H9 (cell line): Measurements from ENCODE around the gene NFKB1. TPM values are rescaled to one million over a fixed set of nuclear protein-coding genes. Genes with fewer than 3 reads are reported as not detected.

ENCODE experiments used
- DNase-seq: peaks from one replicate; pipeline ENCODE4 v3.0.0-alpha.2; 2017
- H2AFZ ChIP-seq: one replicate; pipeline ENCODE4 v1.6.1; 2013; ENCODE audit warnings: mild to moderate bottlenecking, low read length, control low read depth, moderate library complexity
- H2AK5ac ChIP-seq: 2 replicates; pipeline ENCODE4 v1.6.1; 2013; ENCODE audit warnings: low read length, control low read depth, mixed read lengths; ENCODE audit not compliant: insufficient read length
- H2BK120ac ChIP-seq: one replicate; pipeline ENCODE4 v1.6.1; 2013; ENCODE audit warnings: low read depth, mild to moderate bottlenecking, low read length, control low read depth, inconsistent platforms; ENCODE audit not compliant: poor library complexity, severe bottlenecking
- H2BK12ac ChIP-seq: 2 replicates; pipeline ENCODE4 v1.6.1; 2013; ENCODE audit warnings: low read length, control low read depth, mixed read lengths, low read depth; ENCODE audit not compliant: insufficient read length
- H2BK15ac ChIP-seq: 2 replicates; pipeline ENCODE4 v1.6.1; 2013; ENCODE audit warnings: low read depth, low read length, control low read depth
- H2BK20ac ChIP-seq: one replicate; pipeline ENCODE4 v1.6.1; 2013; ENCODE audit warnings: low read depth, mild to moderate bottlenecking, low read length, control low read depth, inconsistent platforms; ENCODE audit not compliant: poor library complexity, severe bottlenecking
- H2BK5ac ChIP-seq: 2 replicates; pipeline ENCODE4 v1.6.1; 2013; ENCODE audit warnings: low read length, control low read depth, mixed read lengths; ENCODE audit not compliant: insufficient read length
- H3K14ac ChIP-seq: 2 replicates; pipeline ENCODE4 v1.6.1; 2013; ENCODE audit warnings: low read length, control low read depth; ENCODE audit not compliant: insufficient read depth
- H3K18ac ChIP-seq: 2 replicates; pipeline ENCODE4 v1.6.1; 2013; ENCODE audit warnings: low read depth, mild to moderate bottlenecking, mixed read lengths, low read length, control low read depth; ENCODE audit not compliant: insufficient read length
- H3K23ac ChIP-seq: 2 replicates; pipeline ENCODE4 v1.6.1; 2013; ENCODE audit warnings: low read length, control low read depth, mixed read lengths, low read depth; ENCODE audit not compliant: insufficient read length
- H3K23me2 ChIP-seq: 2 replicates; pipeline ENCODE4 v1.6.1; 2013; ENCODE audit warnings: low read depth, mild to moderate bottlenecking, mixed read lengths, low read length, control low read depth; ENCODE audit not compliant: insufficient read length, poor library complexity, severe bottlenecking
- H3K27ac ChIP-seq: 2 replicates; pipeline ENCODE4 v1.5.1; 2013; ENCODE audit warnings: low read length, control low read depth, mixed read lengths, low read depth; ENCODE audit not compliant: insufficient read length
- H3K27me3 ChIP-seq: 2 replicates; pipeline ENCODE4 v1.6.1; 2013; ENCODE audit warnings: low read length, control low read depth, inconsistent platforms; ENCODE audit not compliant: insufficient read depth
- H3K4ac ChIP-seq: 2 replicates; pipeline ENCODE4 v1.6.1; 2013; ENCODE audit warnings: low read depth, mild to moderate bottlenecking, control low read depth, inconsistent platforms, low read length, moderate library complexity
- H3K4me1 ChIP-seq: 2 replicates; pipeline ENCODE4 v1.6.1; 2013; ENCODE audit warnings: low read length, control low read depth, inconsistent platforms; ENCODE audit not compliant: insufficient read depth
- H3K4me2 ChIP-seq: 2 replicates; pipeline ENCODE4 v1.6.1; 2013; ENCODE audit warnings: low read length, control low read depth, mixed read lengths; ENCODE audit not compliant: insufficient read length, insufficient read depth
- H3K56ac ChIP-seq: 2 replicates; pipeline ENCODE4 v1.6.1; 2013; ENCODE audit warnings: low read depth, mild to moderate bottlenecking, mixed read lengths, low read length, control low read depth; ENCODE audit not compliant: insufficient read length
- H3K79me1 ChIP-seq: 2 replicates; pipeline ENCODE4 v1.6.1; 2013; ENCODE audit warnings: low read depth, mild to moderate bottlenecking, moderate library complexity, low read length, control low read depth, inconsistent platforms; ENCODE audit not compliant: insufficient read depth, poor library complexity, severe bottlenecking
- H3K79me2 ChIP-seq: 2 replicates; pipeline ENCODE4 v1.6.1; 2013; ENCODE audit warnings: low read length, control low read depth, inconsistent platforms; ENCODE audit not compliant: insufficient read depth
- H3K9ac ChIP-seq: 2 replicates; pipeline ENCODE4 v1.6.1; 2013; ENCODE audit warnings: low read length, control low read depth, mixed read lengths; ENCODE audit not compliant: insufficient read length; ENCODE audit errors: extremely low read depth
- H3K9me3 ChIP-seq: one replicate; pipeline ENCODE4 v1.6.1; 2013; ENCODE audit warnings: low read depth, low read length, inconsistent platforms; ENCODE audit not compliant: control insufficient read depth
- H3T11ph ChIP-seq: one replicate; pipeline ENCODE4 v1.6.1; 2013; ENCODE audit warnings: mild to moderate bottlenecking, low read length, control low read depth, inconsistent platforms
- H4K20me1 ChIP-seq: one replicate; pipeline ENCODE4 v1.6.1; 2013; ENCODE audit not compliant: control insufficient read depth, insufficient read length, insufficient read depth
- H4K5ac ChIP-seq: 2 replicates; pipeline ENCODE4 v1.6.1; 2013; ENCODE audit warnings: low read depth, mild to moderate bottlenecking, mixed read lengths, low read length, control low read depth; ENCODE audit not compliant: insufficient read length
- H4K8ac ChIP-seq: replicated peaks from 2 replicates; pipeline ENCODE4 v1.6.1; 2013; ENCODE audit warnings: low read length, control low read depth, mixed read lengths, low read depth; ENCODE audit not compliant: insufficient read length
- H4K91ac ChIP-seq: 2 replicates; pipeline ENCODE4 v1.6.1; 2013; ENCODE audit warnings: low read depth, mild to moderate bottlenecking, moderate library complexity, mixed read lengths, low read length, control low read depth; ENCODE audit not compliant: insufficient read length
- H3K27ac Mint-ChIP-seq, 3 experiments: 2 replicates in 2 of 3; 3 replicates in 1 of 3; pipeline ENCODE4 v1.8.0; 2020 to 2021; ENCODE audit warnings: mixed read lengths in 3 of 3, mild to moderate bottlenecking in 1 of 3, moderate library complexity in 1 of 3
- H3K27me3 Mint-ChIP-seq: 2 replicates; pipeline ENCODE4 v1.8.0; 2021; ENCODE audit warnings: low read depth, mild to moderate bottlenecking, moderate library complexity, mixed read lengths
- H3K36me3 Mint-ChIP-seq, 3 experiments: 2 replicates in 2 of 3; 3 replicates in 1 of 3; pipeline ENCODE4 v1.8.0; 2020 to 2021; ENCODE audit warnings: low read depth in 3 of 3, mixed read lengths in 3 of 3; ENCODE audit not compliant: insufficient read depth in 1 of 3
- H3K4me1 Mint-ChIP-seq, 2 experiments: 2 replicates each; pipeline ENCODE4 v1.8.0; 2020; ENCODE audit warnings: mixed read lengths in 2 of 2
- H3K4me3 Mint-ChIP-seq, 2 experiments: 2 replicates in 1 of 2; 3 replicates in 1 of 2; pipeline ENCODE4 v1.8.0; 2020 to 2021; ENCODE audit warnings: mild to moderate bottlenecking in 2 of 2, mixed read lengths in 2 of 2, moderate library complexity in 1 of 2
- H3K9me3 Mint-ChIP-seq, 2 experiments: 2 replicates in 1 of 2; 3 replicates in 1 of 2; pipeline ENCODE4 v1.8.0; 2020; ENCODE audit warnings: mild to moderate bottlenecking in 2 of 2, mixed read lengths in 2 of 2, moderate library complexity in 1 of 2
- WGBS: extraction: QIAGEN DNeasy Blood & Tissue Kit; methylation state at CpG from one replicate; pipeline ENCODE4 v1.1.7; 2013; ENCODE audit warnings: missing lambda C conversion rate, low lambda C conversion rate, mixed read lengths; ENCODE audit not compliant: insufficient read length; ENCODE audit errors: extremely low coverage; 5-methylcytosine and 5-hydroxymethylcytosine counted together
- total RNA-seq: library from RNA; stranded (reverse); gene quantifications from 2 replicates; pipeline ENCODE4 v1.2.1, GENCODE V29; 2021
- TF ChIP-seq, protein P1 (sequence below): fragments of 200-600 bp; sonication (generic); conservative IDR thresholded peaks from 3 replicates; pipeline ENCODE4 v1.8.0; 2021; ENCODE audit warnings: antibody characterized with exemption, mild to moderate bottlenecking

NFKB1 gene
- total RNA-seq, 1 experiment from 2014 or later, result 5.7 TPM

DNA sequence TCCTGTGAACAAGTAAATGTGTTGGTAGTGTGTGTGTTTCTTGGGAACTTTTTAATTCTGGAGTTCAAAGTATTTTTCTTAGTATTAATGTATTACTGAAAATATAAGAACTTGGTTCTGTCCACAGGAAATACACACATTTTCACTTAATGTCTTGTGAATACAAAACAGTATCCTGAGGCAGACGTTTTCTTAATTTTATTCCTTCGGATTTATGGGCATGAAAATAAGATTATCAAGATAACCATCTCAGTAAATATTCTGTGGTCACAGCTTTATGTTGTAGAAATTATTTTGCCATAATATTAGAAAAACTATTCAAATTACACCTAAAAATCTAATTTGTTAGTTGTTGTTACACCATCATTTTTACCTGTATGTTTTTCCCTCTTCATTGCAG lies 29.8 kb downstream of the NFKB1 start:
- no peaks in the 10 kb centered on the region for H3K36me3 Mint-ChIP-seq
- Histone ChIP-seq H3K9me3 (no peaks in the 10 kb centered on the region), H3K14ac (no peak overlapping the region), H3K27me3 (no peaks in the 10 kb centered on the region), H2BK15ac (no peak overlapping the region), H2BK20ac (no peak overlapping the region), H3K23ac (no peak overlapping the region), H3K4me1 (peaks cover 3% of the 10 kb centered on the region; the same call in 1 of the 2 replicates), H3K4me2 (no peak overlapping the region), H4K91ac (no peak overlapping the region), H2BK5ac (no peak overlapping the region), H2AK5ac (no peak overlapping the region), H3K23me2 (no peaks in the 10 kb centered on the region), H4K20me1 (no peaks in the 10 kb centered on the region), H3K18ac (no peak overlapping the region), H3K27ac (no peak overlapping the region), H2AFZ (no peak overlapping the region), H3K9ac (no peak overlapping the region), H3K79me1 (no peaks in the 10 kb centered on the region), H4K5ac (no peak overlapping the region), H3K56ac (no peak overlapping the region), H3K4ac (no peak overlapping the region), H4K8ac (no peak overlapping the region), H3K79me2 (no peaks in the 10 kb centered on the region), H2BK12ac (no peak overlapping the region), H3T11ph (no peak overlapping the region), H2BK120ac (no peak overlapping the region)
- TF ChIP-seq, protein P1, sequence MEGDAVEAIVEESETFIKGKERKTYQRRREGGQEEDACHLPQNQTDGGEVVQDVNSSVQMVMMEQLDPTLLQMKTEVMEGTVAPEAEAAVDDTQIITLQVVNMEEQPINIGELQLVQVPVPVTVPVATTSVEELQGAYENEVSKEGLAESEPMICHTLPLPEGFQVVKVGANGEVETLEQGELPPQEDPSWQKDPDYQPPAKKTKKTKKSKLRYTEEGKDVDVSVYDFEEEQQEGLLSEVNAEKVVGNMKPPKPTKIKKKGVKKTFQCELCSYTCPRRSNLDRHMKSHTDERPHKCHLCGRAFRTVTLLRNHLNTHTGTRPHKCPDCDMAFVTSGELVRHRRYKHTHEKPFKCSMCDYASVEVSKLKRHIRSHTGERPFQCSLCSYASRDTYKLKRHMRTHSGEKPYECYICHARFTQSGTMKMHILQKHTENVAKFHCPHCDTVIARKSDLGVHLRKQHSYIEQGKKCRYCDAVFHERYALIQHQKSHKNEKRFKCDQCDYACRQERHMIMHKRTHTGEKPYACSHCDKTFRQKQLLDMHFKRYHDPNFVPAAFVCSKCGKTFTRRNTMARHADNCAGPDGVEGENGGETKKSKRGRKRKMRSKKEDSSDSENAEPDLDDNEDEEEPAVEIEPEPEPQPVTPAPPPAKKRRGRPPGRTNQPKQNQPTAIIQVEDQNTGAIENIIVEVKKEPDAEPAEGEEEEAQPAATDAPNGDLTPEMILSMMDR, result no peak
- H3K4me1 Mint-ChIP-seq, result peaks cover 11 to 12% of the 10 kb centered on the region in 2 experiments
- no peaks in the 10 kb centered on the region for H3K9me3 Mint-ChIP-seq
- no peak overlapping the region; a peak in 1 of 7 replicates for H3K27ac Mint-ChIP-seq
- no peak overlapping the region for H3K4me3 Mint-ChIP-seq
- WGBS, result no CpG with 5 or more reads among the region's 2 CpGs
- H3K27me3 Mint-ChIP-seq, result no peaks in the 10 kb centered on the region
- DNase-seq, result no peak
